Stimulated activated CD8-positive, alpha-beta memory T cell treated with anti-CD3 and anti-CD28 coated beads, Interleukin-7, amount 100 ng/mL, for 24 hours (primary cell): ENCODE data around the gene DNALI1.
"Not testable (repeated sequence)": the region's sequence is repeated elsewhere in the genome, so short reads cannot be mapped to it uniquely, and the experiment has no call there.

Source experiments
- DNase-seq: peaks from one replicate; pipeline ENCODE4 v3.0.0-alpha.2; 2020; ENCODE audit warnings: low read depth

Gene DNALI1

DNA sequence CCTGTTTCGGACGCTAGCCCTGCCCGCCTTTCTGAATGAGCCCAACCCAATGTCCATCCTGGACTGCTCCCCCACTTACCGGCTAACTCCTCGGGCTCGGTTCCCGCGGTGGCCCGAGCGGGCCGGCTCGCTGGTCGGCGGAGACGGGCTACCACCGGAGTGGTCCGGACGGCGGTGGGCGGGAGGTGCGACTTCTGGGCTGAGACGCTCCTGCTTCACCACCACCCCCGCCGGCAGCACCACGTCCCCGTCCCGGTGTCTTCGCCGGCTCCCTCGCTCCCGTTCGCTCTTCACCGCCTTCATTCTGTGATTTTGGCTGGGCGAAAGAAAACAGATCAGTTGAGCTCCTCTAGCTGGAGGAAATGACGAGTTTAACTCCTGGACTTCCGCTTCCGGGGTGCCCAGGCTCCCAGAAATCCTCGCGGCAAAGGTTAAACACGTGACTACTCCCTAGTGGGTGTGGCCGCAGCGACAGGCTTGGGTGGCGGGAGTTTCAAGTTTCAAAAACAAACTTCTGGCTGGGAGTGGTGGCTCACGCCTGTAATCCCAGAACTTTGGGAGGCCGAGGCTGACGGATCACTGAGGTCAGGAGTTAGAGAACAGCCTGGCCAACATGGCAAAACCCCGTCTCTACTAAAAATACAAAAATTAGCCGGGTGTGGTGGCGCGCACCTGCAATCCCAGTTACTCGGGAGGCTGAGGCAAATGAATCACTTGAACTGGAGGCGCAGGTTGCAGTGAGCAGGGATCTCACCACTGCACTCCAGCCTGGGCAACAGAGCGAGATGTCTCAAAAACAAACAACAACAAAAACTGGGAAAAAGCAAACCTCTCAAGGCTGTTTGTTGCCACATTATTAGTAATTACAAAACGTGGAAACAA is 2.6 kb upstream of the DNALI1 start, which contains the start of gene SNIP1:
TSS of gene SNIP1 (minus strand) at position 367 of the 882 bp plus-strand sequence. CDS start at position 303, 64 bp downstream.
- DNase-seq: peak; percentile 80

DNA sequence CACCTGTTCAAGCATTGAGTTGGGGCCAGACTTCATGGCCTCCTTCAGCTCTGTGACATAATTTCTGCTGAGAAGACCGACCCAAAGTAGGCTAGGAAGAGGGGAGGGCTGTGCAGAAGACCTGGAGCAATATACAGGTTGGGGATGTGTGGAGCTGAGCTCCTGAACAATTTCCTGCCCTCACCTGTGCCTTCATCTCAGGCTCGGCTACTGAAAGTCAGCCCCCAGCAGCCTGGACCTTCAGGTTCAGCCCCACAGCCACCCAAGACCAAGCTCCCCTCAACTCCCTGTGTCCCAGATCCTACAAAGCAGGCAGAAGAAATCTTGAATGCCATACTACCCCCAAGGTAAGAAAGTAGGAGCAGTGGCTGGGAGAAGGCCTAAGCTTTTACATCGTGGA is 662 bp downstream of the DNALI1 start:
- no peak for DNase-seq

GRCh38 chr1:37558411-37558810 is 1.7 kb downstream of the DNALI1 start:
- DNase-seq: no peak

DNA sequence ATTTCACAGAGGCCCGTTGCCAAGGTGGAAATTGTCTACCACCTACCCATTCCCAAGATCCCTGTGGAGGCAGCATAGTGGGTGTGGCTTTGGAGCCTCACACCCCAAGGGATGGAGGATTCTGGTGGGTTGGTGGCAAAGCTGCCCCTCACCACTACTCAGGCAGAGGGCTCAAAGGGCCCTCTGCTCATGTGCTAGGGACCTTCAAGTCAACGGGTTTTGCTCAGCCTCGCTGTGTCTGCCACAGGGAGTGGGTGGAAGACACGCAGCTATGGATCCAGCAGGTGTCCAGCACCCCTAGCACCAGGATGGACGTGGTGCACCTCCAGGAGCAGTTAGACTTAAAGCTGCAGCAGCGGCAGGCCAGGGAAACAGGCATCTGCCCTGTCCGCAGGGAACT is 2.3 kb downstream of the DNALI1 start:
- DNase-seq: no peak

DNA sequence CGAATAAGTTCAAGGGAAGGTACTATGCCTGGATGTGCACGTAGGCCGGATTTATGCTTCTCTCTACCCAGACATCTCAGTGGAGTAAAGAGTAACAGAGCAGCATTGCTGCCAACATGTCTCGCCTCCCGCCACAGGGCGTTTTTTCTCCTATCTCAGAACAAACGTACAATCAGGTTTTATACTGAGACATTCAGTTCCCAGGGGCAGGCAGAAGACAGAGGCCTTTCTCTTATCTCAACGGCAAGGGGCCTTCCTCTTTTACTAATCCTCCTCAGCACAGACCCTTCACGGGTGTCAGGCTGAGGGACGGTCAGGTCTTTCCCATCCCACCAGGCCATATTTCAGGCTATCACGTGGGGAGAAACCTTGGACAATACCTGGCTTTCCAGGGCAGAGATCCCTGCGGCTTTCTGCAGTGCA is 3.2 kb downstream of the DNALI1 start:
- not testable (repeated sequence) for DNase-seq

- no peak for DNase-seq
These were observed 3.8 kb downstream of the DNALI1 start for GRCh38 chr1:37560401-37561132.

DNA sequence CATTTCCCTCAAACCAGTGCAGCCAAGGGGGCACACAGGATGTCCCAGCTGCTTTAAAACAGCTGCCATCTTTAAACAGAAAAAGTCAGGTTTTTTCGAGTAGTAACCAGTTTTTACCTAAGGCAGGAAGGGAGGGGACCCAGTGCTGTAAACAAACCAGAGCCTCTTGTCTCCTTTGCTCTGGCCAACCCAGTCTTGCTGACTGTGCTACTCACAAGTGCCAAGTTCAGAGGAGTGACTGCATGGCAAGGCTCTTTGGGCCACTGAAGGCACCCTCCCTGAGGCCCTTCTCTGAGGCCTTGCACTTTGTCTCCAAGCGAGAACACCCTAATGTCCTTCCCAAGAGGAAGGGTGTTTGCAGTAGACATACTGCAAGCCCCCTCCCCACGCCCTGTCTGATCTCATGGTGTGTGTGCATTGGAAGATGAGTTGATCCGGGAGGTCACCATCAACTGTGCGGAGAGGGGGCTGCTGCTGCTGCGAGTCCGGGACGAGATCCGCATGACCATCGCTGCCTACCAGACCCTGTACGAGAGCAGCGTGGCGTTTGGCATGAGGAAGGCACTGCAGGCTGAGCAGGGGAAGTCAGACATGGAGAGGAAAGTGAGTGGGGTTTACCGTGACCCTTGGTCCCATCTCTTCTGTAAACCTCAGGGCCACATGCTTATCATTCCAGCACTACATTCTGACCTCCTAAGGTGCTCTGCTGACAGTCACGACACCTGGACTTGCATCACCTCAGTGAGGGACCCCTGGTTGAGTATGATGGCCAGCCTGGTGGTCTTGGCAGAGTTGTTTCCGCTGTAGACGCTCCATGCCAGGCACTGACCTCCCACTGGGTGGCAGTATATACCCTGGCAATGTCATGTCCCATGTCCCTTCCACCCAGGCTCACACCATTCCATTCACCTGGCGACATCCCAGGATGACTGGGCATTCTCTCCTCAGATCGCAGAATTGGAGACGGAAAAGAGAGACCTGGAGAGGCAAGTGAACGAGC is 4.7 kb downstream of the DNALI1 start:
- DNase-seq: no peak

GRCh38 chr1:37562984-37563383 is 6.2 kb downstream of the DNALI1 start:
- DNase-seq: no peak

DNA sequence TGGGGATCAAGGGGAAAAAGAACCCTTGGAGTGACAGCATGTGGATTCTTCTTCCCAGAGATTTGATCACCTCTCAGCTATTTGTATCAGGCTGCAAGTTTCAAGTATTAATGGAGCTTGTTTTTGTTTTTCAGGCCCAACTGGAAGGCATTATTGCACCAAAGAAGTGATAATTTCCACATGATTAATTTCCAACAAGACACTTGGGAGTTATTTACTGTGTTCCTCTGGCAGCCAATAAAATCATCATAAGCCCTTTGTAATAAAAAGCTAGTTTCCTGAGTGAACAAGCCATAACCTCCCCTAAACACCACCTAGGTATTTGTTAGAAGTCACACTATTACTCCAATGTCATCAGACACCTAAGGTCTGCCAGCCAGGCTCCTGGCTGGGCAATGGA is 8.2 kb downstream of the DNALI1 start:
- no peak for DNase-seq

DNA sequence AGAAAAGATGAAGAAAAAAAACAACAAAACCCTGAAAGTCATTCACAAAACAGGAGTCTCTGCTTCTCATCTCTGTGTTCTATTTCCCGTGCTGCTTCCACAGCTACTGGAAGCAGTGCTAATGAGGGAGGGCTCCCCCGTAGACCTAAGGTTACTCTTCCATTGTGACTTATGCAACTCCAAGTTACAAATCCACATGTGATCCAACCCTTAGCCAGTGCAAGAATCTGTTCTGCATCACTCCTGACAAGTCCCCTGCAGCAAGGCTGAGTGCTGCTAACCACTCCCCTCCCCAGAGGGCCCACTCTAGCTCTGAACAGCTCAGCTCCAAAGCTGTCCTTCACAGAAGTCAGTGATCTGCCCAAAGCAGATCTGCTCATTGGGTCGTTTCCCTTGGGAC is 10.3 kb downstream of the DNALI1 start:
- no peak for DNase-seq

DNA sequence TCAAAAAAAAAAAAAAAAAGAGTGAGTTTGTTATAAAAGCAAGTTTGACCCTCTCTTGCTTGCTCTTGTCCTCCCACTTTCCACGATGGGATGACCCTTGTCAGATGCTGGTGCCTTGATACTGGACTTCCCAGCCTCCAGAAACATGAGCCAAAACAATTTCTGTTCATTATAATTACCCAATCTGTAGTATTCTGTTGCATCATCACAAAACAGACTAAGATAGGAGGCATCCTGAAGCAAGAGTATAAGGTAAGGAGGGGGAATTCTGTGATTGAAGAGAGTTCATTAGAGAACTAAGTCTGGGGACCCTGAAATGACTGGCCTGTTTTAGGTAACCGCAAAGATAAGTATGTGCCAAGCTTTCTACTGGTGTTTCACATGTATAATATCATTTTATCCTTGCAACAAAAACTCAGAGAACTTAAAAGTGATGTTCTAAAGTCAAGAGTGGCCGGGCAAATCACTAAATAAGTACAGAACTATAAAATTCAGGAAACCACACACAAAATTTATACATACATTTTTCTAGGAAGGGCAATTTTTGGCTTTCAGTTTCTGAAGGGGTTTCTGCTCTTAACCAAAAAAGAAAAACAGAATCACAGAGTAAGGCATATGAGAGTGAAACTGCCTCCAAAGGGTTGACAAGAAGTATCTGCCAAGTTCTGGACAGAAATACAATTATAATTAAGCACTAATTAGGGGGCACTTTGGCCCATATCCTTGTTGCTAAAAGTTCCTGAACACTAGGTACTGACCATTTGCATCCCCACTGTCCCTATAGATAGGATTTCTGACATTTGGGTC is 14.0 kb downstream of the DNALI1 start:
- DNase-seq: no peak

DNA sequence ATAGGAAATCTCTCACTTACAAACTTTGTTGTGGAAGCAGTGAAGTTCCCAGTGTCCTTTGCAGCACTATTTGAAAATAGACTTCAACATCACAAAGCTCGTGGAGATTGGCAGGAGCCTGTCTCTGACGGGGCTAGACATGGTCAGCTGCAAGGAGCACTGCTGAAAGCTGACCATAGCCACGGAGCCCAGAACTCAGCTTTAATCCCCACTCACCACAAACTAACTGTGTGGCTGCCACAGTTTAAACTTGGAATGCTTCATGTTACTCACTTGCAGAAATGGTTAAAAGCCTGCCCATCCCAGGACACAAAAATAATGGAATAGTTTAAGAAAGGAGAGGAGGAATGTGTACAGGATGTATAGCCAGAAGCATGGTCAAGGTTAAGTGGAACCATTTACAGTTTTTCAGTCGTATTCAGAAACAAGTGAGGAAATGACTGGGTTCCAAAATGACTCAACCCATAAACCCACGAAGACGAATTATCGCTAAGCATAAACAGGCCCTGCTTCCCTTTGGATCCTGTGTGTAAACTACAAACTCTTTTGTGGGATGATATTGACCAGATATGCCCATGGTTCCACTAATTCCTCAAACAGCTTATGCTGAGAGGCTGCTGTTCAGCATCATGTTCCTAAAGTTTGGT is 18.2 kb downstream of the DNALI1 start:
- DNase-seq: no peak

- DNase-seq: no peak
These were observed 19.0 kb downstream of the DNALI1 start for GRCh38 chr1:37575692-37576091.

- not testable (repeated sequence) for DNase-seq
These were observed 27.8 kb downstream of the DNALI1 start for GRCh38 chr1:37584544-37584943.

GRCh38 chr1:37588939-37589338 is 32.2 kb downstream of the DNALI1 start:
- no peak for DNase-seq

DNA sequence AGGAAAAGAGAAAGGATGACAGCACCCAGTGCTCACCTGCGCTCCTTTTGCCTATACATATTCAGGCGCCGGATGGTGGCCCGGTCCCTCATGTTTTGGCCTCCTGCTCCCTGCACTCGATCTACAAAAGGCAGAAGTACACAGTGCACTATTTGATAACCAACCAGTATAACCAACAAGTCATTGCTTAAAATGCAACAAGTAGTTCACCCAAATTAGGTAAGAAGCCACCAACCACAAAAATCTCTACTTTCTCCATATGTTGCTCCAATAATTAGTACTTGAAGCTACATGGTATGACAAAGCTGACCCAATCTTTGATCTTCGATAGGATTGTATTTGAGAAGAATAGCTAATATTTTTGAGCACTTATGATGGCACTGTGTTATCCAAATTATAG is 37.0 kb downstream of the DNALI1 start:
- no peak for DNase-seq

DNA sequence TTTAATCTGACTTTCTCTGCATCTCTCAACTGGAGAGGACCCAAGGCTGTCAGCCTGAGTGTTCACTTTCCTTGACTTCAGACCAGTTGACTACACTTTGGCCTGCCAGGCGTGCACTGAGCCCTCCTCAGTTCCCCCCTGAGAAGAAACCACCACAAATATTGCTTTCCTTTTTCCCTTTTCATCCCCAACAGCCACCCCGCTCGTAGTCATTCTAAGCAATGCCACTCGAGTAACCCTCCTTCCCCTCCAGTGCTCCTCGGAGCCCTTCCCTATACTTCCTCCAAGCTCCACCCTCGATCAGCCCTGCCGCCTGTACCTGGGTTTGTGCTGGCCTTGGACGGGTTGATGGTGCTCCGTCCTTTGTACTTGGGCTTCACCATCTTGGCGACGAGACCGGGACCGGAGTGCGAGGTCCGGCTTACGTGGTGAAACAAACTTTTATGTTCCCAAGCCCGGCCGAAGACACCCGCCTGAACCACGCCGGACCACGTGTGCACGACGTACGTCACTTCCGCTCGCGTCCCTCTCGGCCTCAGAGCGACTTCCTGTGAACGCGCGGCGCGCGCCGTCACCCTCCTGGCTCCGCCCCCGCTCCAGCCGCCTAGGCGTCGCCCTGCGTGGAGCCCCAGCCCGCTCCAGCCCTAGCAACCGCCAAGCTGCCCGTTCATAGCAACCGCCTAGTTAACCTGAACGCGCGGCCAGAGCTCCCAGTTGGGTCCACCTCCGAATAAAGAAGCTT is 38.9 kb downstream of the DNALI1 start, which contains the start of gene GNL2:
TSS of gene GNL2 (minus strand) at position 498 of the 742 bp plus-strand sequence. CDS start at position 383, 115 bp downstream.
- DNase-seq: peak; percentile 93

DNA sequence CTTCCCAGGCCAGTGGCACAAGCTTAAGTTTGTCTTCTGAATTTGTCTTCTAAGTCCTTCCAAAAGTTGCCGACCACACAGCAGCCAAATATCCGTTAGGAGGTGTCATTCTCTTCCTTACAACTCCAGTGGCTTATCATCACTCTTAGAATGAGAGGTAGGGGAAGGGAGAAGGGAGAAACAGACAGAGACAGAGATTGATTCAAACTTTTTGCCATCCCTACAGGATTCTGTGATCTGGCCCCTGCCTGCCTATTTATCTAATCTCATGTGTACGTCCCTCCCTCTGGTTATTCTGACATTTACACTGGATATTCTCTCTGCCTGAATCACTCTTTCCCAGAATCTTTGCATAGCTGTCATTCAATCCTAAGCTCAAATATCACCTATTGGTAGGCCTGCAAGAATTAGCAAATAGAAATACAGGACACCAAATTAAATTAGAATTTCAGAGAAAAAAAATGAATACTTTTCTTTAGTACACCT is 39.5 kb downstream of the DNALI1 start:
- DNase-seq: no peak

GRCh38 chr1:37599940-37600339 is 43.2 kb downstream of the DNALI1 start:
- DNase-seq: no peak
